Vagina (tissue), 2 donors: ENCODE measurements around the gene TAT. TPM values are rescaled to one million over a fixed set of nuclear protein-coding genes. Genes with fewer than 3 reads are reported as not detected.
"Not testable (repeated sequence)": the region's sequence is repeated elsewhere in the genome, so short reads cannot be mapped to it uniquely, and the experiment has no call there.

Source experiments
- DNase-seq, 2 donors: peaks; one replicate each; pipeline ENCODE4 v3.0.0-alpha.2; 2017; ENCODE audit errors: extremely low spot score in 2 of 2
- H3K27ac ChIP-seq: fragments of 200-600 bp; sonication (generic); one replicate; pipeline ENCODE4 v1.5.1; 2019
- H3K27me3 ChIP-seq: fragments of 200-600 bp; sonication (generic); one replicate; pipeline ENCODE4 v1.5.1; 2019
- H3K36me3 ChIP-seq, 2 donors: fragments of 200-600 bp; sonication (generic); one replicate each; pipeline ENCODE4 v1.5.1; 2017 to 2019
- H3K4me1 ChIP-seq: fragments of 200-600 bp; sonication (generic); one replicate; pipeline ENCODE4 v1.5.1; 2019
- H3K4me3 ChIP-seq, 2 donors: fragments of 200-600 bp; sonication (generic); 1 replicate in 1 of 2; 2 replicates in 1 of 2; pipeline ENCODE4 v1.5.1; 2016 to 2019
- H3K9me3 ChIP-seq: fragments of 200-600 bp; sonication (generic); one replicate; pipeline ENCODE4 v1.5.1; 2019
- CTCF ChIP-seq, 3 experiments: fragments of 450-650 bp in 2 of 3; fragments of 200-600 bp in 1 of 3; sonication (generic) in 1 of 3; IDR thresholded peaks; one replicate each; pipeline ENCODE4 v1.5.1; 2017 to 2019; ENCODE audit warnings: antibody characterized with exemption in 3 of 3, mild to moderate bottlenecking in 2 of 3, moderate library complexity in 2 of 3
- POLR2A ChIP-seq, 2 donors: fragments of 450-650 bp; IDR thresholded peaks; one replicate each; pipeline ENCODE4 v1.6.1; 2017; ENCODE audit warnings: antibody characterized with exemption in 2 of 2, mild to moderate bottlenecking in 2 of 2, moderate library complexity in 2 of 2
- POLR2AphosphoS5 ChIP-seq, 2 donors: sonication (generic); formaldehyde crosslinking; IDR thresholded peaks; one replicate each; pipeline ENCODE4 v1.9.0; 2017; ENCODE audit warnings: antibody characterized with exemption in 2 of 2, mild to moderate bottlenecking in 2 of 2, low read depth in 1 of 2; ENCODE audit not compliant: insufficient read depth in 1 of 2
- intact Hi-C: fragments of 100-400 bp; cut with DNase I; formaldehyde crosslinking; loops from one replicate; pipeline ENCODE4 v1.15.1; 2023
- total RNA-seq: library from RNA; depleted of rRNA; stranded (reverse); fragments of >200 nt; gene quantifications from one replicate; pipeline ENCODE4 v1.2.3, GENCODE V29; 2016

TAT gene
- total RNA-seq, 1 donor from 2014 or later = not detected

GRCh38 chr16:71600822-71601221, 23.9 kb upstream of the TAT start:
- TF ChIP-seq POLR2AphosphoS5 (IDR thresholded peaks at IDR 0.05; ENCODE audit: insufficient read depth in 1 of 2, low read depth in 1 of 2) (no peak), POLR2A (IDR thresholded peaks at IDR 0.05) (no peak), CTCF (IDR thresholded peaks at IDR 0.05) (no peak)
- Histone ChIP-seq H3K27ac (no peak overlapping the region), H3K27me3 (no peaks in the 10 kb centered on the region), H3K36me3 (no peaks in the 10 kb centered on the region), H3K9me3 (no peaks in the 10 kb centered on the region), H3K4me1 (no peaks in the 10 kb centered on the region), H3K4me3 (no peak overlapping the region)
- intact Hi-C loops = loop anchor here (5.0 kb wide), 1 partner anchor 1561 kb away; no protein-coding TSS in a partner anchor
- DNase-seq = no peak

GRCh38 chr16:71598426-71598825, 21.5 kb upstream of the TAT start:
- H3K27ac ChIP-seq, H3K4me3 ChIP-seq, intact Hi-C loops, H3K36me3 ChIP-seq, H3K4me1 ChIP-seq, H3K27me3 ChIP-seq, H3K9me3 ChIP-seq, DNase-seq: not testable (repeated sequence)

- H3K36me3 ChIP-seq, H3K27ac ChIP-seq, H3K4me3 ChIP-seq, H3K9me3 ChIP-seq, DNase-seq, H3K27me3 ChIP-seq, intact Hi-C loops, H3K4me1 ChIP-seq: not testable (repeated sequence)
Observed at GRCh38 chr16:71595340-71595826, 18.5 kb upstream of the TAT start.

GRCh38 chr16:71594000-71594646, 17.2 kb upstream of the TAT start:
- intact Hi-C loops = no loop called here
- no peaks in the 10 kb centered on the region for H3K27me3 ChIP-seq
- no peaks in the 10 kb centered on the region for H3K36me3 ChIP-seq
- H3K4me3 ChIP-seq = no peak overlapping the region
- no peaks in the 10 kb centered on the region for H3K9me3 ChIP-seq
- H3K4me1 ChIP-seq = no peaks in the 10 kb centered on the region
- no peak overlapping the region for H3K27ac ChIP-seq
- DNase-seq = no peak
- no peak for TF ChIP-seq POLR2A (IDR thresholded peaks at IDR 0.05)
- no peak for TF ChIP-seq CTCF (IDR thresholded peaks at IDR 0.05)
- no peak for TF ChIP-seq POLR2AphosphoS5 (IDR thresholded peaks at IDR 0.05; ENCODE audit: insufficient read depth in 1 of 2, low read depth in 1 of 2)

GRCh38 chr16:71593048-71593999, 16.4 kb upstream of the TAT start:
- no peak for DNase-seq
- Histone ChIP-seq H3K4me3 (no peak overlapping the region), H3K4me1 (no peaks in the 10 kb centered on the region), H3K27ac (no peak overlapping the region), H3K27me3 (no peaks in the 10 kb centered on the region), H3K36me3 (no peaks in the 10 kb centered on the region), H3K9me3 (no peaks in the 10 kb centered on the region)
- intact Hi-C loops = no loop called here
- TF ChIP-seq CTCF (IDR thresholded peaks at IDR 0.05) = no peak
- no peak for TF ChIP-seq POLR2AphosphoS5 (IDR thresholded peaks at IDR 0.05; ENCODE audit: insufficient read depth in 1 of 2, low read depth in 1 of 2)
- no peak for TF ChIP-seq POLR2A (IDR thresholded peaks at IDR 0.05)

- Histone ChIP-seq H3K9me3 (no peaks in the 10 kb centered on the region), H3K4me1 (no peaks in the 10 kb centered on the region), H3K27me3 (no peaks in the 10 kb centered on the region), H3K36me3 (no peaks in the 10 kb centered on the region), H3K27ac (no peak overlapping the region), H3K4me3 (no peak overlapping the region)
- no peak for TF ChIP-seq CTCF (IDR thresholded peaks at IDR 0.05)
- TF ChIP-seq POLR2AphosphoS5 (IDR thresholded peaks at IDR 0.05; ENCODE audit: insufficient read depth in 1 of 2, low read depth in 1 of 2) = no peak
- no peak for TF ChIP-seq POLR2A (IDR thresholded peaks at IDR 0.05)
- intact Hi-C loops = no loop called here
- DNase-seq = no peak
Observed at GRCh38 chr16:71591917-71592316, 15.0 kb upstream of the TAT start.
